Right lobe of liver (tissue), 6 donors: Measurements from ENCODE around the gene THTPA. TPM values are rescaled to one million over a fixed set of nuclear protein-coding genes. Genes with fewer than 3 reads are reported as not detected.

Experiments
- ATAC-seq, 4 donors: fragments of 200-7000 bp; cut with Tn5 transposase; one replicate each; pipeline ENCODE4 v1.9.1; 2020; ENCODE audit warnings: mild to moderate bottlenecking in 4 of 4, moderate library complexity in 4 of 4
- DNase-seq, 3 donors: peaks; one replicate each; pipeline ENCODE4 v3.0.0-alpha.2; 2020
- H3K27ac ChIP-seq, 3 donors: fragments of 200-600 bp; one replicate each; pipeline ENCODE4 v1.8.0; 2022
- H3K27me3 ChIP-seq, 2 donors: fragments of 200-600 bp; one replicate each; pipeline ENCODE4 v1.8.0; 2022
- H3K36me3 ChIP-seq, 4 donors: fragments of 200-600 bp; sonication (generic) in 1 of 4; one replicate each; pipeline versions ENCODE4 v1.5.1 to v1.8.0; 2017 to 2022; ENCODE audit warnings: control low read depth in 1 of 4
- H3K4me1 ChIP-seq, 4 donors: fragments of 200-600 bp; sonication (generic) in 1 of 4; one replicate each; pipeline versions ENCODE4 v1.5.1 to v1.8.0; 2017 to 2022; ENCODE audit warnings: control low read depth in 1 of 4
- H3K4me3 ChIP-seq, 3 donors: fragments of 200-600 bp; one replicate each; pipeline ENCODE4 v1.8.0; 2022
- H3K9me3 ChIP-seq, 4 donors: fragments of 200-600 bp; sonication (generic) in 1 of 4; one replicate each; pipeline versions ENCODE4 v1.5.1 to v1.8.0; 2017 to 2022; ENCODE audit warnings: control low read depth in 1 of 4
- POLR2A ChIP-seq: fragments of 450-650 bp; IDR thresholded peaks from one replicate; pipeline ENCODE4 v1.6.1; 2017; ENCODE audit warnings: antibody characterized with exemption, mild to moderate bottlenecking
- WGBS: methylation state at CpG from one replicate; pipeline ENCODE4 v1.1.6; 2018; ENCODE audit warnings: low coverage, low lambda C conversion rate; ENCODE audit not compliant: insufficient coverage; ENCODE audit errors: missing lambda C conversion rate; 5-methylcytosine and 5-hydroxymethylcytosine counted together
- intact Hi-C, 2 donors: fragments of 100-400 bp; cut with DNase I; formaldehyde crosslinking; loops; one replicate each; pipeline versions ENCODE4 v1.11.2 to v1.14.1; 2022
- total RNA-seq, 6 experiments: library from RNA; depleted of rRNA in 2 of 6; stranded (reverse); fragments of >200 nt in 2 of 6; fragmentation: NEBNext Ultra II Directional in 3 of 6; extraction: Animal tissue kit (Norgen Biotek cat#: 25700) in 3 of 6; gene quantifications; one replicate each; pipeline versions ENCODE4 v1.1.0 to v1.2.4, GENCODE V29; 2016 to 2023
- TF ChIP-seq, protein P1 (sequence below), 4 donors: fragments of 200-600 bp in 3 of 4; fragments of 450-650 bp in 1 of 4; IDR thresholded peaks; one replicate each; pipeline versions ENCODE4 v1.5.1 to v1.8.0; 2016 to 2022; ENCODE audit warnings: antibody characterized with exemption in 4 of 4, mild to moderate bottlenecking in 2 of 4
- donor health status: DM: no; HTN: yes; CAD: no.
- donor health status: DM: no; HTN: no; CAD: no.
- donor health status: DM: no; HTN: no; CAD: no.
- donor health status: DM: no; HTN: yes; CAD: no.
- donor health status: DM: no; HTN: yes; CAD: no.

The THTPA gene
- total RNA-seq, 6 experiments from 2014 or later, result 8.2 to 15.0 (median 11.4) TPM

DNA sequence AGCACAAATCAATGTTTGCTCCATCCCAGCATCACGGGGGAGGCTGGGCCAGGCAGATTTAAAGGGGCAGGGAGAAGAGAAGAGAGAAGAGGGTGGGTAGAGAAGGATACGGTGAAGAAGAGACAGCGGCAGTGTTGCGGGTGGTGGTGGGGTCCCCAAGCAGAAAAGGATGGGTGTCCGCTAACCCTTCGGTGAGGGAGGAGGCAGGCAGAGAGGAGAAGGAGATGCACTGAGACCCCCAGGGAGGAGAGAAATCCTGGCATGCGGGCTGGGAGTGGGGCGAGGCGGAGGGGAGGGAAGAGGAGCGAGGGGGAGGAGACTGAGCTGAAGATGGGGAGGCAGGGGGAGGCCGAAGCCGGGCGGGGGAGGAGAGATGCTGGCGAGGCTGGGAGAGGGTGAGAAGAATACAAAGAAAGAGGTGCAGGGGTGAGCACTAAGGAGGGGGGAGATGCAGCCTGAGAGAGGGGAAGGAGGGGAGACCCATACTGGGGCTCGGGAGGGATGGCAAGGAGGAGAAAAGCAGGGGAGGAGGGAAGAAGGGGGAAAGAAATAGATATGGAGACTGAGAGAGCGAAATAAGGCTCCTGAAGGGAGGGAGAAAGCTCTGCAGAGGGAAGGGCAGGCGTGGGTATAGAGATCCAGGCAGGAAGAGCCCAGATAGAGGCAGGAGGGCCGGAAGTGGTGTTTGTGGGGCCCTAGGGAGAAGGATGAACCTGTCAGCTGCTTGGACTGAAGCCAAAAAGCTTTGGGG lies 22.7 kb downstream of the THTPA start, which contains the start of gene JPH4:
JPH4 (minus strand) TSS at position 231 of the 751 bp plus-strand sequence. CDS start 1,337 bp downstream, outside the sequence.
- ATAC-seq, result no peak
- intact Hi-C loops, result no loop called here
- H3K4me1 ChIP-seq, result peaks cover 0 to 4% (median 0%) of the 10 kb centered on the region in 4 donors
- no peak for TF ChIP-seq POLR2A
- no peak within 1 kb of the TSS for H3K4me3 ChIP-seq
- no peaks in the 10 kb centered on the region for H3K9me3 ChIP-seq
- H3K27me3 ChIP-seq, result peaks cover 0 to 19% of the 10 kb centered on the region in 2 donors
- H3K27ac ChIP-seq, result no peak within 1 kb of the TSS
- no peaks in the 10 kb centered on the region for H3K36me3 ChIP-seq
- 13% methylated on average over 18 of the region's 18 CpGs for WGBS
- DNase-seq, result no peak

DNA sequence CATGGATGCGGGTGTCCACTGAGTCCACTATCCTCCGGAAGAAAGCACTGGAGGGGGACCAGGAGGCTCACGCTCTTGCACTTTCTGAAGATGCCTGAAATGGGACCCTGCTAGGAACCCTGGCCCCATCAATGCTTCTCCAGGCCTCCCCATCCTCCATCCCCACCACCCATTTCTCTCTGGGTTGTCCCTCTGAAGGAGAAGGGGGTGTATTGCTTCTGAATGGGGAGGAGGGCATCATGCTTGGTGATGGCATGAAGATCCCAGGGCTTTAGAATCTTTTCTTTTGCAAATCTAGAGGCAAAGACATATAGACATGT lies 23.2 kb downstream of the THTPA start:
- Histone ChIP-seq H3K4me3 (no peak overlapping the region), H3K4me1 (peaks cover 0 to 4% (median 0%) of the 10 kb centered on the region in 4 donors), H3K27ac (no peak overlapping the region), H3K27me3 (peaks cover 0 to 19% of the 10 kb centered on the region in 2 donors), H3K9me3 (no peaks in the 10 kb centered on the region), H3K36me3 (no peaks in the 10 kb centered on the region)
- DNase-seq, result no peak
- no peak for ATAC-seq
- intact Hi-C loops, result no loop called here
- TF ChIP-seq POLR2A, result no peak
- TF ChIP-seq, protein P1, sequence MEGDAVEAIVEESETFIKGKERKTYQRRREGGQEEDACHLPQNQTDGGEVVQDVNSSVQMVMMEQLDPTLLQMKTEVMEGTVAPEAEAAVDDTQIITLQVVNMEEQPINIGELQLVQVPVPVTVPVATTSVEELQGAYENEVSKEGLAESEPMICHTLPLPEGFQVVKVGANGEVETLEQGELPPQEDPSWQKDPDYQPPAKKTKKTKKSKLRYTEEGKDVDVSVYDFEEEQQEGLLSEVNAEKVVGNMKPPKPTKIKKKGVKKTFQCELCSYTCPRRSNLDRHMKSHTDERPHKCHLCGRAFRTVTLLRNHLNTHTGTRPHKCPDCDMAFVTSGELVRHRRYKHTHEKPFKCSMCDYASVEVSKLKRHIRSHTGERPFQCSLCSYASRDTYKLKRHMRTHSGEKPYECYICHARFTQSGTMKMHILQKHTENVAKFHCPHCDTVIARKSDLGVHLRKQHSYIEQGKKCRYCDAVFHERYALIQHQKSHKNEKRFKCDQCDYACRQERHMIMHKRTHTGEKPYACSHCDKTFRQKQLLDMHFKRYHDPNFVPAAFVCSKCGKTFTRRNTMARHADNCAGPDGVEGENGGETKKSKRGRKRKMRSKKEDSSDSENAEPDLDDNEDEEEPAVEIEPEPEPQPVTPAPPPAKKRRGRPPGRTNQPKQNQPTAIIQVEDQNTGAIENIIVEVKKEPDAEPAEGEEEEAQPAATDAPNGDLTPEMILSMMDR (IDR thresholded peaks at IDR 0.05), result no peak
- WGBS, result 67% methylated on average over 2 of the region's 3 CpGs

DNA sequence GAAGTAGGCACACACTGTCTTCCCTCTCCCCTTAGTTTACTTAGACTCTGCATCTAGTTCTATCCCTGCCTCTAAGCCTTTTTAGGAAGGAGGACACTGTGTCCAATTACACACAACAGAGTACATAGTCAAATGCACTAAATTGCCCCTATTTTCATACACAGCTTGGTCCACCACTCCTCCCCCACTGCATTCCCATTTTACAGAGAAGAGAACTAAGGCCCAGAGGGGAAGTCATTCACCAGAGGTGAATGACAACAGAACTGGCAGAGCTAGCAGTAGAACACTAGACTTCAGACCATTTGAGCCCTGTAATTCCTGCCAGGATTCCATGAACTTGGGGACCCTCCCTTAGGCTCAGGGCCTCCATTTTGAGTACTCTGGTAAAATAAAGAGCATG lies 23.7 kb downstream of the THTPA start:
- no peak for TF ChIP-seq POLR2A
- TF ChIP-seq, protein P1 (IDR thresholded peaks at IDR 0.05), result no peak
- DNase-seq (no peak), ATAC-seq (no peak)
- H3K27me3 ChIP-seq, result peaks cover 0 to 19% of the 10 kb centered on the region in 2 donors
- H3K4me1 ChIP-seq, result peaks cover 0 to 4% (median 0%) of the 10 kb centered on the region in 4 donors
- H3K9me3 ChIP-seq, result no peaks in the 10 kb centered on the region
- intact Hi-C loops, result no loop called here
- H3K36me3 ChIP-seq, result no peaks in the 10 kb centered on the region
- no peak overlapping the region for H3K4me3 ChIP-seq
- H3K27ac ChIP-seq, result no peak overlapping the region

DNA sequence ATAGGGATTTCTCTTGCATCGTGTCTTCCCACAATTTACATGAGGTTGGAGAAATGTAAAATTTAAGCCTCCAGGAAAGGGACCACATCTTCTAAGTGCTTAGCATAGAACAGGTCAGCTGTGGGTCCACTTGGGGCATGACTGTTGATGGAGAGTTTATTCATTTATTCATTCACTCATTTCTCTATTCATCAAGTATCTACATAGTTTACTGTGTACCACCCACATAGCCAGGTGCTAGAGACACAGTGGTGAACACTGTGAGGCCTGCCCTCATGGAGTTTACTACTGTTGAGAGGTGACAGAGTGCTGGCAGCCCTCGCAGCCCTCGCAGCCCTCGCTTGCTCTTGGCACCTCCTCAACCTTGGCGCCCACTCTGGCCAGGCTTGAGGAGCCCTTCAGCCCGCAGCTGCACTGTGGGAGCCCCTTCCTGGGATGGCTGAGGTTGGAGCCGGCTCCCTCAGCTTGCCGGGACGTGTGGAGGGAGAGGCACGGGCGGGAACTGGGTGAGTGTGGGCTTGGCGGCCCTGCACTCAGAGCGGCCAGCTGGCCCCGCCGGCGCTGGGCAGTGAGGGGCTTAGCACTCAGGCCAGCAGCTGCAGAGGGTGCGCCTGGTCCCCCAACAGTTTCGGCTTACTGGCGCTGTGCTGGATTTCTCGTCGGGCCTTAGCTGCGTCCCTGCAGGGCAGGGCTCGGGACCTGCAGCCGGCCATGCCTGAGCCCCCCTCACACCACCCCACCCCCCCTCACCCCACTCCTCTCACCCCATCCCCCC lies 24.3 kb downstream of the THTPA start:
- no peak for DNase-seq
- ATAC-seq, result no peak
- H3K27ac ChIP-seq, result no peak overlapping the region

More for the DNA sequence above, 24.3 kb downstream of the THTPA start:
- Histone ChIP-seq H3K9me3 (no peaks in the 10 kb centered on the region), H3K27me3 (peaks cover 0 to 19% of the 10 kb centered on the region in 2 donors), H3K4me1 (peaks cover 0 to 4% (median 0%) of the 10 kb centered on the region in 4 donors), H3K4me3 (no peak overlapping the region), H3K36me3 (no peaks in the 10 kb centered on the region)
- intact Hi-C loops, result no loop called here
- TF ChIP-seq, protein P1 (IDR thresholded peaks at IDR 0.05), result no peak
- no peak for TF ChIP-seq POLR2A
- WGBS, result 91% methylated on average over 1 of the region's 24 CpGs
